ENCODE measurements around the gene TMTC1. TPM values are rescaled to one million over a fixed set of nuclear protein-coding genes. Genes with fewer than 3 reads are reported as not detected.

Gene TMTC1
- total and polyA plus RNA-seq, 3 donors from 2014 or later: 8.4 to 13.6 (median 11.5) TPM

GRCh38 chr12:29792132-29792531 lies 8.4 kb upstream of the TMTC1 start:
- WGBS, 2 donors: 68% methylated on average over 10 of the region's 10 CpGs
- no peak overlapping the region for H3K4me3 ChIP-seq
- no peak for DNase-seq
- intact Hi-C loops (cut with DNase I; ENCODE audit: low total_unique reads): no loop called here
- no peaks in the 10 kb centered on the region for H3K27me3 ChIP-seq
- no peaks in the 10 kb centered on the region for H3K36me3 ChIP-seq (ENCODE audit: low read depth, missing control alignments)
- no peak overlapping the region for H3K27ac ChIP-seq
- H3K9me3 ChIP-seq: no peaks in the 10 kb centered on the region
- H3K4me1 ChIP-seq: no peaks in the 10 kb centered on the region
- TF ChIP-seq CTCF (IDR thresholded peaks at IDR 0.05) (no peak), POLR2A (IDR thresholded peaks at IDR 0.05) (no peak)

- 1 to 2% methylated on average over 27 to 60 of the region's 82 CpGs for whole genome bisulfite sequencing, 2 donors
- Histone ChIP-seq H3K27me3 (no peaks in the 10 kb centered on the region), H3K9me3 (no peaks in the 10 kb centered on the region), H3K36me3 (ENCODE audit: low read depth, missing control alignments) (no peaks in the 10 kb centered on the region), H3K4me1 (peaks cover 12% of the 10 kb centered on the region), H3K27ac (peak overlapping the region; percentile 87 to 88), H3K4me3 (peak overlapping the region; percentile 80 to 84)
- no peak for TF ChIP-seq POLR2A (IDR thresholded peaks at IDR 0.05)
- no peak for TF ChIP-seq CTCF (IDR thresholded peaks at IDR 0.05)
- intact Hi-C loops (cut with DNase I; ENCODE audit: low total_unique reads): no loop called here
- peak; percentile 42 for DNase-seq
Observed at GRCh38 chr12:29782871-29783772, 620 bp downstream of the TMTC1 start.

DNA sequence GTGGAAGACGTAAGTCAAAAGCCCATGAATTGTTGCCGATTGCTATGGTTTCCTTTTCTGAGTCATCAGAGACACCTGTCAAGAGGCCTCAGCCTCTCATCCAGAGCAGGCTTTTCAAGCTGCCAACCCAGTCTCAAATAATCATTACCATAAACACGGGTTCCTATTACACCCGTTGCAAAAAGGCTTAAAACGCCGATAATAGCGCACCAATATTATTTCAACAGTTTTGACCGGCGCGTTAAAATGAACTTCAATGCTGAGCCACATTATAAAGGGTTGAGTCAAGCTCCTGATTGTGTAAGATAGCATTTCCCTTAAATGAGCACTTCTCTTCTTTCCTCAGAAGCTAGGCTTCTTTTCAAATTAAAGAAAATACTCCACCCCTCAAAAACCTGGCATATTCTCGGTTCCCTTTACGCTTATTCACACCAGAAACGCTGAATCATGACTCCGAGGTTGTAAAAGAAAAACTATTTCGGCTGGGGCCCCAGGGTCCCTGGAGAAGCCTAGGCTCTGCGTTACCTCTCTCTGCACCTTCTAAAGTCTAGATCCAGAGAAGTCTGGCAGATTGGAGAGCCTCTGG lies 1.4 kb downstream of the TMTC1 start:
- Histone ChIP-seq H3K27me3 (no peaks in the 10 kb centered on the region), H3K9me3 (no peaks in the 10 kb centered on the region), H3K4me1 (peaks cover 12% of the 10 kb centered on the region), H3K27ac (peak overlapping the region; percentile 87 to 88), H3K36me3 (ENCODE audit: low read depth, missing control alignments) (no peaks in the 10 kb centered on the region), H3K4me3 (peak overlapping the region; percentile 80 to 84)
- intact Hi-C loops (cut with DNase I; ENCODE audit: low total_unique reads): no loop called here
- TF ChIP-seq POLR2A (IDR thresholded peaks at IDR 0.05) (no peak), CTCF (IDR thresholded peaks at IDR 0.05) (no peak)
- no peak for DNase-seq
- WGBS, 2 donors: 3 to 5% methylated on average over 16 of the region's 16 CpGs

DNA sequence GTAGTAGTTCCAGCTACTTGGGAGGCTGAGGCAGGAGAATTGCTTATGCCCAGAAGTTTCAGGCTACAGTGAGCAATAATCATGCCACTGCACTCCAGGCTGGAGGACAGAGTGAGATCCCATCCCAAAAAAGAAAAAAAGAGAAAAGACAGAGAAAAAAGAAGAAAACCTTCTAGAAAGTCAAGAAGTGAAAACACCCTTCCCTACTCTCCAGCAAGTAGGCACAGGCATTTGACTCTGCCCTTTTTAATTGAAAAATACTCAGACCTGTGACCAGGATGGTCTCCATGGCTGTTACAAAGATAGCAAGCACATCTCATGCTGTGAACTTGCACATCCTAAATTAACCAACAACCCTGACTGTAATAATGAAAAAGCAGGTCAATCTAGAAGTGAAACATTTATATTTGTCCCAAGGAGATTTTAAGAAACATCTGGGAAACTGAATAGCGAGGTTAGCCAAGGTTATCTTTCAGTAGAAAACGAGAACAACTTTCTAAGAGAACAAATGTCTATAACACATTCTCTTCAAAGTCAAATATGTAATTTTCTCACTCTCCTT lies 2.0 kb downstream of the TMTC1 start:
- no peak for DNase-seq
- WGBS, 2 donors: 13 to 17% methylated on average over 2 of the region's 2 CpGs
- peak overlapping the region in 1 of 2 donors; percentile 88 for H3K27ac ChIP-seq

More for the DNA sequence above, 2.0 kb downstream of the TMTC1 start:
- Histone ChIP-seq H3K4me3 (peak overlapping the region; percentile 80 to 84), H3K9me3 (no peaks in the 10 kb centered on the region), H3K27me3 (no peaks in the 10 kb centered on the region), H3K36me3 (ENCODE audit: low read depth, missing control alignments) (no peaks in the 10 kb centered on the region), H3K4me1 (peaks cover 12% of the 10 kb centered on the region)
- intact Hi-C loops (cut with DNase I; ENCODE audit: low total_unique reads): no loop called here
- no peak for TF ChIP-seq POLR2A (IDR thresholded peaks at IDR 0.05)
- TF ChIP-seq CTCF (IDR thresholded peaks at IDR 0.05): no peak
